ENCODE results near the gene MAP4.

- TF ChIP-seq, protein P1, sequence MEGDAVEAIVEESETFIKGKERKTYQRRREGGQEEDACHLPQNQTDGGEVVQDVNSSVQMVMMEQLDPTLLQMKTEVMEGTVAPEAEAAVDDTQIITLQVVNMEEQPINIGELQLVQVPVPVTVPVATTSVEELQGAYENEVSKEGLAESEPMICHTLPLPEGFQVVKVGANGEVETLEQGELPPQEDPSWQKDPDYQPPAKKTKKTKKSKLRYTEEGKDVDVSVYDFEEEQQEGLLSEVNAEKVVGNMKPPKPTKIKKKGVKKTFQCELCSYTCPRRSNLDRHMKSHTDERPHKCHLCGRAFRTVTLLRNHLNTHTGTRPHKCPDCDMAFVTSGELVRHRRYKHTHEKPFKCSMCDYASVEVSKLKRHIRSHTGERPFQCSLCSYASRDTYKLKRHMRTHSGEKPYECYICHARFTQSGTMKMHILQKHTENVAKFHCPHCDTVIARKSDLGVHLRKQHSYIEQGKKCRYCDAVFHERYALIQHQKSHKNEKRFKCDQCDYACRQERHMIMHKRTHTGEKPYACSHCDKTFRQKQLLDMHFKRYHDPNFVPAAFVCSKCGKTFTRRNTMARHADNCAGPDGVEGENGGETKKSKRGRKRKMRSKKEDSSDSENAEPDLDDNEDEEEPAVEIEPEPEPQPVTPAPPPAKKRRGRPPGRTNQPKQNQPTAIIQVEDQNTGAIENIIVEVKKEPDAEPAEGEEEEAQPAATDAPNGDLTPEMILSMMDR (IDR thresholded peaks at IDR 0.05), result no peak
- no peak for TF ChIP-seq POLR2A (IDR thresholded peaks at IDR 0.05)
These were observed 19.8 kb downstream of the MAP4 start for GRCh38 chr3:47996440-47996839.

Data from heart left ventricle (tissue), 13 donors.